GM23248 (cell line): ENCODE measurements around the gene RAPGEF4.

ENCODE experiments used
- EZH2 ChIP-seq: fragments of 200-600 bp; sonication (generic); IDR thresholded peaks from 2 replicates; pipeline ENCODE4 v1.6.1; 2018; ENCODE audit warnings: antibody characterized with exemption, mild to moderate bottlenecking; ENCODE audit not compliant: insufficient read depth, poor library complexity, severe bottlenecking
- EZH2phosphoT487 ChIP-seq: fragments of 200-600 bp; sonication (generic); IDR thresholded peaks from 2 replicates; pipeline ENCODE4 v1.6.1; 2018; ENCODE audit warnings: antibody characterized with exemption, moderate library complexity, mild to moderate bottlenecking, low read depth; ENCODE audit not compliant: insufficient read depth

DNA sequence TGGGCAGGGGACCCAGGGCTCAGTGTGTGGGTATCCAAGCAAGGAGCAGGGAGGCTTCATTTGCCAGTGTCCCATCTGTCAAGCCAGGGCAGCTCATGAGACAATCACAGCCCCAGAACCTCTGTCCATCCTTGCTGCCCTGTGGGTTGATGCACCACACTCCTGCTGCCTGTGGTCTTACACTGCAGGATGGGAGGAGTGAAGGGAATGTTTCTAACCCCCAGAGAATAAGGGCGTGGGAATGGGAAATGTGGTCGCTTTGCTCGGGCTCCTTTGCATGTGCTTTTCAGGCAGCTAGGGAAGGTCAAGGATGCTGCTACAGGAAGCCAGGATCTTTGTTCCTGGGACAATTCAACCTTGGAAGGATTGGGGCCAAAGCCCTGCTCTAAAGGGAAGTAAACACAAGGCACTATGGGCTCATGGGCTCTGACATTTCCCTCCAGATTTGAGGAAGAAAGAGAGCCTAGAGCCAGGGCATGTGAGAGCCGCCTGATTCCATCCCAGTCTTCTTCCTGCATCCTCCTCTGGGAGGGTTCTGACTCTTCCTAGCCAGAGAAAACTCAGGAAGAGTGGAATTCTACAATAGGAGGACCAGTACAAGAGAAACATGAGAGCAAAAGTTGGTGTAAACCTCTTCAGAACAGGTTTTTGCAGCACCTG lies 321.2 kb downstream of the RAPGEF4 start:
- TF ChIP-seq EZH2 (no peak), EZH2phosphoT487 (no peak)
